Activated T-cell treated with anti-CD3 and anti-CD28 coated beads for 1 hour (primary cell): ENCODE data around the gene SLF2.
"Not testable (repeated sequence)": the region's sequence is repeated elsewhere in the genome, so short reads cannot be mapped to it uniquely, and the experiment has no call there.

Source experiments
- DNase-seq: peaks from one replicate; pipeline ENCODE4 v3.0.0-alpha.2; 2020; ENCODE audit warnings: low read depth

SLF2 gene

GRCh38 chr10:100879741-100880360, 32.9 kb upstream of the SLF2 start:
- DNase-seq, result no peak

- no peak for DNase-seq
Measured at GRCh38 chr10:100881556-100882213, 31.1 kb upstream of the SLF2 start.

GRCh38 chr10:100882252-100882651, 30.5 kb upstream of the SLF2 start:
- no peak for DNase-seq

GRCh38 chr10:100882671-100883311, 30.0 kb upstream of the SLF2 start:
- DNase-seq, result no peak

GRCh38 chr10:100883312-100883821, 29.4 kb upstream of the SLF2 start:
- no peak for DNase-seq

- not testable (repeated sequence) for DNase-seq
Measured at GRCh38 chr10:100885611-100886010, 27.2 kb upstream of the SLF2 start.

GRCh38 chr10:100886091-100886490, 26.7 kb upstream of the SLF2 start:
- DNase-seq, result no peak

GRCh38 chr10:100886521-100886920, 26.2 kb upstream of the SLF2 start:
- no peak for DNase-seq

GRCh38 chr10:100886963-100887362, 25.8 kb upstream of the SLF2 start:
- no peak for DNase-seq

- DNase-seq, result no peak
Measured at GRCh38 chr10:100887761-100888296, 24.9 kb upstream of the SLF2 start.

GRCh38 chr10:100888957-100889356, 23.8 kb upstream of the SLF2 start:
- DNase-seq, result no peak

GRCh38 chr10:100889546-100889945, 23.2 kb upstream of the SLF2 start:
- DNase-seq, result no peak

- DNase-seq, result no peak
Measured at GRCh38 chr10:100890141-100890672, 22.6 kb upstream of the SLF2 start.

GRCh38 chr10:100890673-100891317, 22.0 kb upstream of the SLF2 start:
- DNase-seq, result no peak

- DNase-seq, result no peak
Measured at GRCh38 chr10:100894033-100894432, 18.7 kb upstream of the SLF2 start.

GRCh38 chr10:100894589-100895294, 18.0 kb upstream of the SLF2 start:
- no peak for DNase-seq

- DNase-seq, result no peak
Measured at GRCh38 chr10:100895346-100895745, 17.4 kb upstream of the SLF2 start.

- DNase-seq, result no peak
Measured at GRCh38 chr10:100895896-100896295, 16.9 kb upstream of the SLF2 start.

GRCh38 chr10:100896876-100897461, 15.8 kb upstream of the SLF2 start:
- DNase-seq, result no peak

GRCh38 chr10:100897976-100898375, 14.8 kb upstream of the SLF2 start:
- no peak for DNase-seq

GRCh38 chr10:100899171-100899570, 13.6 kb upstream of the SLF2 start:
- no peak for DNase-seq
